NAMALWA (cell line): ENCODE results near the gene TUBGCP3.
A peak's percentile ranks its signal among the peaks of the same experiment; 100 is the strongest.
"Not testable (repeated sequence)": the region's sequence is repeated elsewhere in the genome, so short reads cannot be mapped to it uniquely, and the experiment has no call there.

Source experiments
- DNase-seq: peaks from one replicate; pipeline ENCODE4 v3.0.0-alpha.2; 2015; ENCODE audit warnings: low spot score

TUBGCP3 gene, protein sequence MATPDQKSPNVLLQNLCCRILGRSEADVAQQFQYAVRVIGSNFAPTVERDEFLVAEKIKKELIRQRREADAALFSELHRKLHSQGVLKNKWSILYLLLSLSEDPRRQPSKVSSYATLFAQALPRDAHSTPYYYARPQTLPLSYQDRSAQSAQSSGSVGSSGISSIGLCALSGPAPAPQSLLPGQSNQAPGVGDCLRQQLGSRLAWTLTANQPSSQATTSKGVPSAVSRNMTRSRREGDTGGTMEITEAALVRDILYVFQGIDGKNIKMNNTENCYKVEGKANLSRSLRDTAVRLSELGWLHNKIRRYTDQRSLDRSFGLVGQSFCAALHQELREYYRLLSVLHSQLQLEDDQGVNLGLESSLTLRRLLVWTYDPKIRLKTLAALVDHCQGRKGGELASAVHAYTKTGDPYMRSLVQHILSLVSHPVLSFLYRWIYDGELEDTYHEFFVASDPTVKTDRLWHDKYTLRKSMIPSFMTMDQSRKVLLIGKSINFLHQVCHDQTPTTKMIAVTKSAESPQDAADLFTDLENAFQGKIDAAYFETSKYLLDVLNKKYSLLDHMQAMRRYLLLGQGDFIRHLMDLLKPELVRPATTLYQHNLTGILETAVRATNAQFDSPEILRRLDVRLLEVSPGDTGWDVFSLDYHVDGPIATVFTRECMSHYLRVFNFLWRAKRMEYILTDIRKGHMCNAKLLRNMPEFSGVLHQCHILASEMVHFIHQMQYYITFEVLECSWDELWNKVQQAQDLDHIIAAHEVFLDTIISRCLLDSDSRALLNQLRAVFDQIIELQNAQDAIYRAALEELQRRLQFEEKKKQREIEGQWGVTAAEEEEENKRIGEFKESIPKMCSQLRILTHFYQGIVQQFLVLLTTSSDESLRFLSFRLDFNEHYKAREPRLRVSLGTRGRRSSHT

GRCh38 chr13:112587764-112588489 is at the start of gene TUBGCP3:
Gene TUBGCP3 (minus strand): TSS chr13:112588153. CDS start chr13:112587980, 173 bp downstream.
- peak; percentile 88 for DNase-seq

GRCh38 chr13:112637017-112637801 is 49.3 kb upstream of the TUBGCP3 start:
- DNase-seq: no peak

DNA sequence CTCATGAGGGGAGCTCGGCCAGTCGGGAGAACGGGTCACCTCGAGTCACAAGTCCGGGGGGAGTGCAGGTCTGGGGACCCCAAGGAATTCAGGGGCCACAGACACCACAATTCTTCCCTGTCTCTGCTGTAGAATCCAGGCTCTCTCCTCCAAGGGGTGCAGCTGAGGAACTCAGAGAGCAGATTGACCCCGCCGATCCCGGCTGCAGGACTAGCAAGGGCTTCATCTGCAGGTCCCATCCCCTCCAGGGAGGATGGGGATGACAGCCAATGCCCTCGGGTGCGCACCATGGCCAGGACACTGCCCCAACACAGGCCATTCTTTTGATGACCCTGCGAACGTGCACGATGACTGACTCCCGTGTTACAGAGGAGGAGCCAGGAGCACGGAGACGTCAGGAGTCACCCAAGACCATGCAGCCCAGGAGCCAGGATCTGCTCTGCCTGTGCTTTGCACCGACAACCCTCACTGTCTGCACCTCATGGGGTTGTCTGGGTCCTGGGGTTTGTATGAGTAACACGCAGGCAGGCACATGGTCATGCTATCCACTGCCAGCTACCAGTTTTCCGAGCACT is 48.5 kb upstream of the TUBGCP3 start:
- no peak for DNase-seq

DNA sequence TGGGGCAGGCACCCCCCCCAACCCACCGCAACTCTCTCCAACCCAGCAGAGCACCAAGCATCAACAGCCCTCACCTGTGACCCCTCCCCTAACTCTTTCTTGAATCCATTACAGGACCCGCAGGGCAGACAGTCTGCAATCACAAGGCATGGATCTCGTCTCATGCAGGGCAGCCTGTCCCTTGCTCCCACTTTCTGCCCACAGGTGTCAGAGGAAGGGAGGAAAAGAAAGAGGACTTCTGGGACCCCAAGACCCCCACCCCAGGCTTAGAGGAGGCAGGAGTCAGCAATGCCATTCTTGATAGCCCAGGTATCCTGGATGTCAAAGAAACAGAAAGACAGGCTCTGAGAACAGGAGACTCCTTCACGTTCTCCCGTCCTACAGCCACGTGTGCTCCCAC is 47.4 kb upstream of the TUBGCP3 start:
- no peak for DNase-seq

GRCh38 chr13:112634102-112634501 is 46.1 kb upstream of the TUBGCP3 start:
- DNase-seq: no peak

DNA sequence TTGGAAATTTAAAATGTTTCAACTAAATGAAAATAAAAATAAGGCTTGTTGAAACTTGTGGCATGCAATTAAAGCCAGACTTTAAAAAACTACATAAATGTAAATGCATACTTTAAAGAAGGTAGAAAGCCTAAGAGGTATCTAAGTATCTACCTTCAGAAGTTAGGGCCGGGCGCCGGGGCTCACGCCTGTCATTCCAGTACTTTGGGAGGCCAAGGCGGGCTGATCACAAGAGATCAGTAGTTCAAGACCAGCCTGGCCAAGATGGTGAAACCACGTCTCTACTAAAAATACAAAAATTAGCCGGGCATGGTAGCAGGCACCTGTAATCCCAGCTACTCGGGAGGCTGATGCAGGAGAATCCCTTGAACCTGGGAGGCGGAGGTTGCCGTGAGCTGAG is 42.3 kb upstream of the TUBGCP3 start:
- not testable (repeated sequence) for DNase-seq

DNA sequence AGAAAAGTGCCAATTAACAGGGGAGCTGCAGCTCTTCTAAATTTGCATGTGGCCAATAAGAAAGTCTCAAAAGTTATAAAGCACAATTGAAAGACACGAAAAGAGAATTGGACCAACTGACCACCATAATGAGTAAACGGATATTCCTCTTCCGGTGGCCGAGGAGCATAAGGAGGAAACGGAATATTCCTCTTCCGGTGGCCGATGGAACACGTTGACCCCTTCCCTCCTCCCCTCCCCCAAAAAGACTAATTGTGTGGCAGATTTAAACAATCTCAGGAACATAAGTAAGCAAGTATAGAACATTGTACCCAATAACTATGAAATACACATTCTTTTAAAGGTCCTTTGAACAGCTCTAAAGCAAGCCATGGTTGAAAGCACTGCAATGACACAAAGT is 41.2 kb upstream of the TUBGCP3 start:
- no peak for DNase-seq

GRCh38 chr13:112627613-112628012 is 39.7 kb upstream of the TUBGCP3 start:
- not testable (repeated sequence) for DNase-seq

DNA sequence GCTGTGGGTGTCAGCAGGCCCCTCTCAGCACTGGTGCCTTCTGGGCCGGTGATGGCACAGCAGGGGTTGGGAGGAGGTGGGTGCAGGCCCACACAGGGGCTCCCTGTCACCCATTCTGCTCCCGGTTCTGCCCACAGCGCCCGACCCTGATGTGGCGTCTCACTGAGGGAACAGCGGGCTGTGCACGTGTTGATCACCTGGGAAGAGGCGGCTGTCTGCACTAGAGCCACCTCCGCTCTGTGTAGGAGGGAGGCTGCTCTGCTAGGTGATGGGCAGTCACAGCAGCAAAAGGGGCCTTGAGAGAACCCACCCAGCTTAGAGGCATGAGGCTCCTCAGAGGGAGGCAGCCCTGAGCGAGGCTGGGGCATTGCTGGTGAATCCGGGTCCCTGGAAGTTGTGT is 39.2 kb upstream of the TUBGCP3 start:
- no peak for DNase-seq

- DNase-seq: no peak
Measured at GRCh38 chr13:112626761-112627160, 38.8 kb upstream of the TUBGCP3 start.

DNA sequence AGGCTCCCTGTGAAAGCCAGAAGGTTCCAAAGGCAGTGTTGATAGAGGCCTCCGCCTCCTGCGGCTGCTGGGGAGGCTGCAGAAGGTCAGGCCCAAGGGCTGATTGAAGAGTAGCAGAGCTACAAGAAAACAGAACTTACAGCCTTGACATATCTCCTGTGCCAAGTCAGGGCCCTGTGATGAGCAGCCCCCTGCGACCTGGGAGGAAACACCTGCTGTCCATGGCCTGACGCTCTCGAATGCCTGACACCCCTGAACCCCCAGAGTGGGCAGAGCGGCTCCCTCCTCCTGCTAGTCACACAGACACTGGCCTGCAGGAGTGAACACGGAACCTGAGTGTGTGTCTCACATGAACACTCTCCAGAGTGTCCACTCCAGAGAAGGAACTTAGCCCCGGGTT is 38.2 kb upstream of the TUBGCP3 start:
- no peak for DNase-seq

DNA sequence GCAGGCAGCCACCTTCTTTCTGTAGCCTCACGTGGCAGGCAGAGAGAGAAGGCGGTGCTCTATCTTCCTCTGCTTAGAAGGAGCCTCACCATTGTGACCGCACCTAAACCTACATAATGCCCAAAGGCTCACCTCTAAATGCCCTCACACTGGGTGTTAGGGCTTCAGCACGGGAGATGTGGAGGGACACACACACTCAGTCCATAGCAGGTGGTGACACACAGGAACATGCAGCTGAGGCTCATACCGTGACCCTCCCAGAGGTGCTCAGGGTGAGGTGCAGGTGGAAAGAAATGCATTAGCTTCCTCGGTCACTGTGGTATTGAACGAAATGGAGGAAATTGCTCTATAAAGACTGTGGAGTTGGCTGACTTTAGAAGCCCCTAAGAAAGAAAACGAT is 37.7 kb upstream of the TUBGCP3 start:
- no peak for DNase-seq

- DNase-seq: no peak
Measured at GRCh38 chr13:112624602-112625430, 36.9 kb upstream of the TUBGCP3 start.

- DNase-seq: no peak
Measured at GRCh38 chr13:112624040-112624439, 36.1 kb upstream of the TUBGCP3 start.

DNA sequence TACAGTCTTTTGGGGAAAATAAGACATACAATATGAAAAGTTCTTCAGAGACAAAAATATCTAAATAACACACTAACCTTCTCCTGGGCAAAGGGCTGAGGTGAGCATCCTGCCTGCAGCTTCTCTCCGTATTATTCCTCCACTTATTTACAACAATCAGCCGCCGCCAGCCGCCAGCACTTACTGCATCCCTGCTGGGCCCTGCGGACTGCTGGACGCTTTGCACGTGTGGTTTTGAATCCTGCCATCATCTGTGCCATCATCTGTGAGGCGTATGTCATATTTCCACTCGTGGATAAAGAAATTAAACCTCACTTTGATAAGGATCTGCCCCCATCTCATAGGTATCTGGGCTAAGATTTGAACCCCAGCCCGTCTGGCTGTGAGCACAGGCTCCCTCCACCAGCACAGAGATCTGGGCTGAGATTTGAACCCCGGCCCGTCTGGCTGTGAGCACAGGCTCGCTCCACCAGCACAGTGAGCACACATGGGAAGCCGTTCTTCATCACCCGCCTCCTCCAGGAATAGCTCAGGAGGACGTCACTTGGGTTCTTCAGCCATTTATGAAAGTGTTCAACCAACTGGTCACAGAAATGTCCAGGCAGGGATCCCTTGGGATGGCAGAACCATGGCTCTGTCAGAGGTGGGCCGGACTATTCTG is 35.2 kb upstream of the TUBGCP3 start:
- no peak for DNase-seq

DNA sequence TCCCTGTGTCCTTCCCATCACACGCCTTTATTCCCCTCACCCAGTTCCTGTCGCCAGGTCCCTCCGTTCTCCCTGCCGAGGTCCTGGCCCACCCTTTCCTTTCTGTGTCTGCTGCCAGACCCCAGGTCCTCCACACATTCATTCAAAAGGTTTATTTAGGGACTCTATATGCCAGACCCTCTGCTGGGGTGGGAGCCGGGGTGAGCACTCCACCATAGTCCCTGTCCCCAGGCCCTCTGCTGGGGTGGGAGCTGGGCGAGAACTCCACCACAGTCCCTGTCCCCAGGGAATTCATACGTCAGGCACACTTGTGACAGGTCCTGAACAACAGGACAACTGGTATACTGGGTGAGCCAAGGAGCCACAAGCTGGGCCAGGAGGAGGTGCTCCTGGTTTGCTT is 34.4 kb upstream of the TUBGCP3 start:
- DNase-seq: no peak

DNA sequence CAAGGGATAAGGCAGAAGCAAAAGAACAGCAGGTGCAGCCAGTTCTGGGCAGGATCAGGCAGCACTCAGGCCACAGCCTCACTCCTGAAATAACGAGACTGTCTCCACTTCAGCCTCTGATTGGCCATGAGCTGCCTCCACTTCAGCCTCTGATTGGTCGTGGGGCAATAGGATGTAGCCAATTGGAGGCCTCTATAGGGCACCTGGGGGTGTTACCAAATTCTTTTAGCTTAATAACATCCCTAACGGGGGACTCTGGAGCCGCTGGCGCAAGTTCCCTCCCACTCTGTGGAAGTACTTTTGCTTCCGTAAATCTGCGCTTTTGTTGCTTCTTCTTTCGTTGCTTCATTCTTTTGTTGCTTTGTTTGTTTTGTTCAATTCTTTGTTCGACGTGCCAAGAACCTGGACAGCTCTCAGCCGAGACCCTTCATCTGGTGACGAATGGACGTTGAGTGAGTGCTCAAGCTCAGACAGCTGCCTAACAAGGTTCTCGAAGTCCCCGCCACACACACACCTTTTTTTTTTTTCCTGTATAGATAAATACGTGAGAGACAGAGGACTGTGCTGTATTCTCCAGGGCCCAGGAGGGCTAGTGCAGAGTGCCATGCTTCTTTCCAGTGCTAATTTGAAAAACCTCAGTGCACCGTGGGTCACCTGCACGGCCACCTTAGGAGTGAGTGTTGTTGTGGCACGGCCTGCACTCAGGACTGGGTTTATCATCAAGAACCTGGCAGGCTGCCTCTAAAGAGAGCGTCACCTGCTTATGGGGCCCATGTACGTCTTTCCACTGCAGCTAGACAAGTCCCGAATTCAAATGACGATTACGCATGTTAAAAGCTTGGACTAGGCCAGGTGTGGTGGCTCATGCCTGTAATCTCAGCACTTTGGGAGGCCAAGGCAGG is 32.0 kb upstream of the TUBGCP3 start:
- DNase-seq: peak; percentile 53

DNA sequence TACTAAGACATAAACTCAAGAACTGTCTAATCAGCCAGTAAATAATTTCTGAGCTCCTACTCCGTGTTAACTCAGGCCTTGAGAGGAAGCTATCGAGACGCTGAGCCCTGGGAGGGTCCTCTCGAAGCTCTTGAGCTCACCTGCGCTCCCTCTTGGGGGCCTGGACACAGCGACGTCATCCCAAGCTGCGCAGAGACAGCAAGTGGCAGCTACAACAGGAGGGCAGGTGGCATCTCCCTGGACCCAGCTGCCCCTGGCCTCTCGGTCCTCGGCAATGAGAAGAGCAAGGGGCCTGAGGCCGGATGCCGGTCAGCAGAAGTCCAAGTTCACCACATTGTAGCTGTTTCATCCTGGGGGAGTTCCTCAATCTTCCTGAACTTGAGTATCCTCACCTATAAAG is 30.5 kb upstream of the TUBGCP3 start:
- DNase-seq: no peak
